ENCODE measurements around the gene STRIP2.
"Not testable (repeated sequence)": the region's sequence is repeated elsewhere in the genome, so short reads cannot be mapped to it uniquely, and the experiment has no call there.

Gene STRIP2

DNA sequence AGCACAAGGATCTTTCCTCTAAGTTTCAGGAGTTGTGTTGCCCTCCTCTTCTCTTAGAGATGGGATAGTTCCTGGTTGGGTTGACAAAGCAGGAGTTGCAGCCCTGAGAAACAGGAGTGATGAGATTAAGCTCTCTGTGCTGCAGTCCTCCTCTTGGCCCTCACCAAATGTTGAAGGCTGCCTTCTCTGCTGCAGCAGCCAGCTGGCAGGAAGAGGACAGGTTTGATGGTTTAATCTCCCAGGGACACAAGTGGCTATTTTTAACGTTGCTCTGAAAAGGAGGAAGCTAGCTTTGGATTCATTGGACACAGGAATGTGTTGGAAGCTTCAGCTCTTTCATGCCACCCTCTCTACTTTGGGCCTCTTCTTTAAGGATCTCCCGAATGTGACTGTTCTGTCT, 9.4 kb downstream of the STRIP2 start:
- Histone ChIP-seq H3K9me3 (ENCODE audit: control insufficient read depth, insufficient read depth, low read length) (peaks cover 7% of the 10 kb centered on the region; the same call in 1 of the 2 replicates), H3K36me3 (ENCODE audit: control insufficient read depth, low read length) (peaks cover 21% of the 10 kb centered on the region), H3K79me2 (ENCODE audit: control insufficient read depth, low read length) (no peaks in the 10 kb centered on the region), H4K20me1 (ENCODE audit: control insufficient read depth, insufficient read depth, low read depth, low read length) (no peaks in the 10 kb centered on the region), H3K4me2 (ENCODE audit: low read length) (no peak overlapping the region), H3K27me3 (ENCODE audit: control insufficient read depth, low read length) (no peaks in the 10 kb centered on the region), H3F3A (ENCODE audit: control insufficient read depth, insufficient read depth) (no peaks in the 10 kb centered on the region; the same call in 1 of the 2 replicates), H3K9me2 (replicated peaks; ENCODE audit: control insufficient read depth, low read length) (no peaks in the 10 kb centered on the region), H3K4me1 (ENCODE audit: control insufficient read depth, low read length) (no peaks in the 10 kb centered on the region), H3K4me3 (ENCODE audit: low read length) (no peak overlapping the region), H3K27ac (ENCODE audit: low read depth, low read length) (no peak overlapping the region)
- TF ChIP-seq, protein P1, sequence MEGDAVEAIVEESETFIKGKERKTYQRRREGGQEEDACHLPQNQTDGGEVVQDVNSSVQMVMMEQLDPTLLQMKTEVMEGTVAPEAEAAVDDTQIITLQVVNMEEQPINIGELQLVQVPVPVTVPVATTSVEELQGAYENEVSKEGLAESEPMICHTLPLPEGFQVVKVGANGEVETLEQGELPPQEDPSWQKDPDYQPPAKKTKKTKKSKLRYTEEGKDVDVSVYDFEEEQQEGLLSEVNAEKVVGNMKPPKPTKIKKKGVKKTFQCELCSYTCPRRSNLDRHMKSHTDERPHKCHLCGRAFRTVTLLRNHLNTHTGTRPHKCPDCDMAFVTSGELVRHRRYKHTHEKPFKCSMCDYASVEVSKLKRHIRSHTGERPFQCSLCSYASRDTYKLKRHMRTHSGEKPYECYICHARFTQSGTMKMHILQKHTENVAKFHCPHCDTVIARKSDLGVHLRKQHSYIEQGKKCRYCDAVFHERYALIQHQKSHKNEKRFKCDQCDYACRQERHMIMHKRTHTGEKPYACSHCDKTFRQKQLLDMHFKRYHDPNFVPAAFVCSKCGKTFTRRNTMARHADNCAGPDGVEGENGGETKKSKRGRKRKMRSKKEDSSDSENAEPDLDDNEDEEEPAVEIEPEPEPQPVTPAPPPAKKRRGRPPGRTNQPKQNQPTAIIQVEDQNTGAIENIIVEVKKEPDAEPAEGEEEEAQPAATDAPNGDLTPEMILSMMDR (IDR thresholded peaks at IDR 0.05; ENCODE audit: low read depth, low read length, poor library complexity, severe bottlenecking), result no peak
- no peak for TF ChIP-seq EZH2phosphoT487 (IDR thresholded peaks at IDR 0.05; ENCODE audit: borderline replicate concordance, low read length)

DNA sequence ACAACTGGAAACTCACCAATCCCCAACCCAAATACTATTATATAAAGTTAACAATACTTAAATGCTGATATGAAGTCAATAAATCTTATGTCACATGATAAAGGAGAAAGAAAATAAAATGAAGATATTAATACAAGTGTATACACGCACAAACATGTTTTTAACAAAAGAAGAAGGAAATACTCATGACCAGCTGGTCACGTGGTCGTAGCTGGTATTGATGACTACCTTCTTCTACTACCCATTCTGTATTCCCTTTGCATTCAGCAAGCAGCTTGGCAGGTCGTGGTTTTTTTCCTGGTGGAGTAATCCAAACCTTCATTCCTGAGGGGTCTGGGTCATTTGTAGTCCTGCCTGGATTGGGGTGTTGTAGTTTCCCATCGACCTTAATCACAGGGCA, 10.5 kb downstream of the STRIP2 start:
- H3K36me3 ChIP-seq (ENCODE audit: control insufficient read depth, low read length), result peaks cover 21% of the 10 kb centered on the region
- not testable (repeated sequence) for H3K9me3 ChIP-seq (ENCODE audit: control insufficient read depth, insufficient read depth, low read length); H4K20me1 ChIP-seq (ENCODE audit: control insufficient read depth, insufficient read depth, low read depth, low read length); H3K4me2 ChIP-seq (ENCODE audit: low read length); H3K4me3 ChIP-seq (ENCODE audit: low read length); H3K79me2 ChIP-seq (ENCODE audit: control insufficient read depth, low read length); H3K9me2 ChIP-seq (replicated peaks; ENCODE audit: control insufficient read depth, low read length); H3K4me1 ChIP-seq (ENCODE audit: control insufficient read depth, low read length); H3K27ac ChIP-seq (ENCODE audit: low read depth, low read length); H3F3A ChIP-seq (ENCODE audit: control insufficient read depth, insufficient read depth); H3K27me3 ChIP-seq (ENCODE audit: control insufficient read depth, low read length)

DNA sequence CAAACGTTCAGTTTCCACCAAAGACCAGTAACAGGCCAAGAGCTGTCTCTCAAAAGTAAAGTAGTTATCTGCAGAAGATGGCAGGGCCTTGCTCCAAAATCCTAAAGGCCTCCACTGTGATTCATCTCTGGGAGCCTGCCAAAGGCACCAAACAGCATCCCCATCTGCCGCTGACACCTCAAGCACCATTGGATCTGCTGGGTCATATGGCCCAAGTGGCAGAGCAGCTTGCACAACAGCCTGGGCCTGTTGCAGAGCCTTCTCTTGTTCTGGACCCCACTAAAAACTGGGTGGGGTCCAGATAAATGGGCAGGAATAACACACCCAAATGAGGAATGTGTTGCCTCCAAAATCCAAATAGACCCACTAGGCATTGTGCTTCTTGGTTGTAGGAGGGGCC, 12.7 kb downstream of the STRIP2 start:
- H3K27ac ChIP-seq (ENCODE audit: low read depth, low read length); H3K4me2 ChIP-seq (ENCODE audit: low read length); H3K27me3 ChIP-seq (ENCODE audit: control insufficient read depth, low read length); H3K9me3 ChIP-seq (ENCODE audit: control insufficient read depth, insufficient read depth, low read length); H4K20me1 ChIP-seq (ENCODE audit: control insufficient read depth, insufficient read depth, low read depth, low read length); H3K4me3 ChIP-seq (ENCODE audit: low read length); H3F3A ChIP-seq (ENCODE audit: control insufficient read depth, insufficient read depth); H3K79me2 ChIP-seq (ENCODE audit: control insufficient read depth, low read length); H3K4me1 ChIP-seq (ENCODE audit: control insufficient read depth, low read length); H3K9me2 ChIP-seq (replicated peaks; ENCODE audit: control insufficient read depth, low read length): not testable (repeated sequence)
- H3K36me3 ChIP-seq (ENCODE audit: control insufficient read depth, low read length), result peaks cover 17% of the 10 kb centered on the region

DNA sequence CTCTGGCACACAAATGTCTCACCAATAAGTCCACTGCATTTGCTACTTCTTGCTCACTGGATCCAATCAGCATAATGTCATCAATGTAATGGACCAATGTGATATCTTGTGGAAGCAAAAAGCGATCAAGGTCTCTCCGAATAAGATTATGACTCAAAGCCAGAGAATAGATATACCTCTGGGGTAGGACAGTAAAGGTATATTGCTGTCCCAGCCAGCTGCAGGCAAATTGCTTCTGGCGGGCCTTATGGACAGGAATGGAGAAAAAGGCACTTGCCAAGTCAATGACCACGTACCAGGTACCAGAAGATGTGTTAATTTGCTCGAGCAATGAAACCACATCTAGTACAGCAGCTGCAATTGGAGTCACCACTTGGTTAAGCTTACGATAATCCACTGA, 13.2 kb downstream of the STRIP2 start:
- H3K79me2 ChIP-seq (ENCODE audit: control insufficient read depth, low read length); H3K27ac ChIP-seq (ENCODE audit: low read depth, low read length); H4K20me1 ChIP-seq (ENCODE audit: control insufficient read depth, insufficient read depth, low read depth, low read length); H3K4me2 ChIP-seq (ENCODE audit: low read length); H3K9me3 ChIP-seq (ENCODE audit: control insufficient read depth, insufficient read depth, low read length); H3K9me2 ChIP-seq (replicated peaks; ENCODE audit: control insufficient read depth, low read length); H3K27me3 ChIP-seq (ENCODE audit: control insufficient read depth, low read length); H3K4me1 ChIP-seq (ENCODE audit: control insufficient read depth, low read length); H3K4me3 ChIP-seq (ENCODE audit: low read length); H3F3A ChIP-seq (ENCODE audit: control insufficient read depth, insufficient read depth): not testable (repeated sequence)
- H3K36me3 ChIP-seq (ENCODE audit: control insufficient read depth, low read length), result peaks cover 17% of the 10 kb centered on the region

DNA sequence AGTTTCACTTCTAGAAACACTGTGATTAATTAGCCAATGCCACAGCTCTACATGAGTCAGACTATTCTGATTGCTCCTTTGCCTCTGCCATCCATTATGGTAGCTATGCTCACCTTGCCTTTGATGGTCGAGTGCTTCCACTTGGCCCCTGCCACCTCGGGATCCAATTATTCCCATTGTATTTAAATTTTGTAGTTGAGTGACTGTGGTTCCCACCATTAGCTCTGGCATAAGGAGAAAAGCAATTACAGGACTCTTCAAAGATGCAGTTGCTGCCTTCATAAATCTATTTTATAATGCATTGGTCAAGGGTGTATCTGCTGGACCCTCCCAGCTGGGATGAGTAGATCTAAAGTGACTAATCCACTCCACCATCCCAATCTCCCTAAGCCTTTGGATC, 14.4 kb downstream of the STRIP2 start:
- H3F3A ChIP-seq (ENCODE audit: control insufficient read depth, insufficient read depth); H3K79me2 ChIP-seq (ENCODE audit: control insufficient read depth, low read length); H3K4me3 ChIP-seq (ENCODE audit: low read length); H3K27me3 ChIP-seq (ENCODE audit: control insufficient read depth, low read length); H4K20me1 ChIP-seq (ENCODE audit: control insufficient read depth, insufficient read depth, low read depth, low read length); H3K9me2 ChIP-seq (replicated peaks; ENCODE audit: control insufficient read depth, low read length); H3K4me1 ChIP-seq (ENCODE audit: control insufficient read depth, low read length); H3K27ac ChIP-seq (ENCODE audit: low read depth, low read length); H3K9me3 ChIP-seq (ENCODE audit: control insufficient read depth, insufficient read depth, low read length); H3K4me2 ChIP-seq (ENCODE audit: low read length): not testable (repeated sequence)
- H3K36me3 ChIP-seq (ENCODE audit: control insufficient read depth, low read length), result peaks cover 21% of the 10 kb centered on the region
